ENCODE data around the gene BLOC1S4.
"Not testable (repeated sequence)": the region's sequence is repeated elsewhere in the genome, so short reads cannot be mapped to it uniquely, and the experiment has no call there.

BLOC1S4 gene

DNA sequence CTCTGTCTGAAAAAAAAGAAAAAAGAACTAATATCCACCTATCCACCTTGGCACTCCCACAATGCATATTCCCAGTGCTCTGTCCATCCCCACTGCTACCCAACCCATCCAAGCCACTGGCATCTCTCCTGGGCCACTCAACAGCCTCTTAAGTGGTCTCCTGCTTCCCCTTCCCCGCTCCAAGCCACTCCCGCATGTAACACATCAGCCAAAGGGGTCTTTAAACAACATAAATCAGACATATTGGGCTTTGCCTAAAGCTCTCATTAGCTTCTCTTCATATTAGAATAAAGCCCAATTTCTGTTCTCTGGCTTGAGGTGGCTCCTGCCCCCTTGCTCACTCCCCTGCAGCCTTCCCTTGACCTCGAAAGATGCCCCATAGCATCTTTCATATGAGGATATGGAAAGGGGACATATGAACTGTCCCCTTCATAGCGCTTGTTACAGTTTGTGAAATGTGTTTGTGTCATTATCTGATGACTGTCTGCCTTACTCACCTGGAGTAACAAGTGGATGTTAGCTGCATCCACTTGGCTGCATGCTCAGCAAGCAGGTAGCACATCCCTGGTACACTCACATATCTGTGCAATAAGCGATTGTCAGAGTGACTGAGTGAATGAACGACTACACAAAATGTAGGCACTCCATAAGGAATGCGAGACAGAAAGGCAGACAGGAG lies 3.1 kb downstream of the BLOC1S4 start:
- DNase-seq (ENCODE audit: low read depth in 2 of 2) = no peak

DNA sequence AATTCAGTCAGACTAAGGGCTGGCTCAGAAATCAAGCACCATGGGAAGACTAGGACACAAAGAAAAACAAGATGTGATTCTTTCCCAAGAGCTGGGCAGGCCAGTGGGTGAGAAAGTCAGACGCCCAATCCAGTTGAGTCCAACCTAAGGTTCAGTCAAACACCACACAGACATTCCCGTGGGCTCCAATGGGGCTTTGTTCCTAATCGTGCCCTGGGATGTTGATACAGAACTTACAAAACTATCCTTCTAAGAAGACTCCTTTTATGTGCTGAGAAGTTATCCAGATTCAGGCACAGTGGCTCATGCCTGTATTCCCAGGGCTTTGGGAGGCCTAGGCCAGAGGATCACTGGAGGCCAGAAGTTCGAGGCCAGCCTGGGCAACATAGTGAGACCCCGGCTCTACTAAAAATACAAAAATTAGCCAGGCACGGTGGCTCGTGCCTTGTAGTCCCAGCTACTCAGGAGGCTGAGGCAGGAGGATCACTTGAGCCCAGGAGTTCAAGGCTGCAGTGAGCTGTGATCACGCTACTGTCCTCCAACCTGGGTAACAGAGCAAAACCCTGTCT lies 3.7 kb downstream of the BLOC1S4 start:
- DNase-seq (ENCODE audit: low read depth in 2 of 2) = no peak

DNA sequence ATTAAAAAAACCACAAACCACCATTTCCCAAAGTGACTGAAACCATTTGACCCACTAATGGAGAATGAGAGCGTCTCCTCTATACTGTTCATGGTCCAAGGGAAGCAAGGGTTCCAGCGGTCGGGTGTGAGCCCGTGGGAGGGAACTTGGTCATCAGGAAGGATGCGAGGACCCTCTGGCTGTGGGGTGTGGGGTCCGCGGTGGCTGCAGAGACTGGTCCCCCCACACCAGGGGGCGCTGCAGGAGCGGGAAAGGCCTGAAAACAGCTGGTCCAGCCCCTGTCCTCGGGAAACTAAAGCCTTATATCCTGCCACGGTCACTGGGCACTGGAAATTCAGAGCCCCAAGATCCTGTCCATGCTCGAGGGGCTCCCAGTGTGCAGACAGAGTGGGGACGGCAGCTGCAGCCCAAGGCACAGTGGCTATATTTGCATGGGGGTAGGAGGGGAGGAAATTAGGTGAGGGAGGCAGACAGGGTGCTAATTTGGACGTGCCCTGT lies 4.3 kb downstream of the BLOC1S4 start:
- peak; percentile 64 to 69 for DNase-seq (ENCODE audit: low read depth in 2 of 2)

DNA sequence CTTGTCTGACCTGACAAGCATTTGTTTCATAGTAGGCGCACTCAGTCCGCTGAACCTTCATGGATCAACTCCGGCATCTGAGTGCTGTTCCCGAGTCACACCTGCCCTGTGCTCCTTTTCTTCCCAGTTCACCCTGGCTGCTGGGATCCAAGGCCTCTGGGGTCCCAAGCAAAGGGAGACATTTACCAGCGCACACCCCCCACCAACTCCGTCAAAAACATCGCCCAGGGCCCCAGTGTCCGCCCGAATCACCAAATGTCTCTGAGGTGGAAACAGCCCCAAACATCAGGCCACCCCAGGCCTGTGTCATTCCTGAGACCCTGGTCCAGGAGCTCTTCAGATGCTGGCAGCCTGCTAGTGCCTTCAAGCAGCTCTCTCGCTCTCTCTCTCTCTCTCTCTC lies 5.1 kb downstream of the BLOC1S4 start:
- no peak for DNase-seq (ENCODE audit: low read depth in 2 of 2)

- no peak for DNase-seq (ENCODE audit: low read depth in 2 of 2)
Measured at GRCh38 chr4:6722891-6723290, 6.9 kb downstream of the BLOC1S4 start.

DNA sequence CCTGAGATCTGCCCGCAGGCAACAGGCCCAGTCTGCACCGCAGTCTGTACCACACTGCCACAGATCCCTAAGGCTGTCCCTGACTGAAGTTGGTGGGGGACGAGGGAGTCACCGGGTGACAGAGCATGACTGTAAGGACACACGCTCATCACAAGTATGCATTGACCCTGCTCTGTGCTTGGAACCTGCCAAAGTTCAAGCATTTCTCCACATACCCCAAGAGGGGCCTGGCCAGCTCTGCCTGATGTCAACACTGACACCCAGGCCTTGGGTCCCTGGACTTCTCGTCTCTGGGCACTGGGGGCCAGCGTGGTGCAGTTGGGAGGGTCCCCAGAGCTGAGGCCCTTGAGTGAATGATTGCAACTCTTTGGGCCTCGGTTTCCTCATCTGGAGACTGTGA lies 7.9 kb downstream of the BLOC1S4 start:
- DNase-seq (ENCODE audit: low read depth in 2 of 2) = no peak

GRCh38 chr4:6724421-6725111 lies 8.6 kb downstream of the BLOC1S4 start:
- DNase-seq (ENCODE audit: low read depth in 2 of 2) = no peak

GRCh38 chr4:6725427-6725961 lies 9.5 kb downstream of the BLOC1S4 start:
- not testable (repeated sequence) for DNase-seq (ENCODE audit: low read depth in 2 of 2)

DNA sequence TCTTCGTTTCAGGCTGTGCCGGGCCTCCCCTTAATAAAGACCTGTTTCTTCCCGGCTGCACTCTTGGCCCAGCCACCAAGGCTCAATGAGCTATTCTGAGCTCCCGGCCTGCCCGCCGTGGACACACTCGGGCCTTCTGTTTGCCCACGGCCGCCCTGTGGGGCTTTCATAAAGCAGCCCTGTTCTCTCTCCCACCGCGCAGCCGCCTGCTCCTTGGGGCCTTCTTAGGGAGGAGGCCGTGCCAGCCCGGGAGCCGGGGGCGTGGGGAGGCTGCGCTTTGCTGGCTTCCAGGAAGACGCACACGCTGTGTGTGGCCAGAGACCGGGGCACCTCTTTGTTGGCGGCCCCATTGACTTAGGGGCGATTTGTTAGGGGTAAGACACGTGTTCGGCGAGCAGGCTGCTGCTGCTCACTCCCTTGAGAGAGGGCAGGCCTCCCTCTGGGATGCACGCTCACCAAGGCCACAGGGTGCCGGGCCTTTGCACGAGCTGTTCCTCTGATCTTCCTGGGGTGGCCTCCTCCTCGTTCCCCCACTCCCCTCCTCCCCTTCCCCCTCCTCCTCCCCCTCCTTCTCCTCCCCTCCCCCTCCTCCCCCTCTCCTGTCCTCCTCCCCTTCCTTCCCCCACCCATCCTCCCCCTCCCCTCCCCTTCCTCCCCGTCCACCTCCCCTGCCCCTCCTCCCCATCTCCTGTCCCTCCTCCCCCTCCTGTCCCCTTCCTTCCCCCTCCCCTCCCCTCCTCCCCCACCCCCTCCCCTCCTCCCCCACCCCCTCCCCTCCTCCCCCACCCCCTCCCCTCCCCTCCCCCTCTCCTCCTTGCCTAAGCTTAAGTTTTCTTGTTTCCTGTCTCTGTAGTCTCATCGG lies 11.3 kb downstream of the BLOC1S4 start:
- no peak for DNase-seq (ENCODE audit: low read depth in 2 of 2)

GRCh38 chr4:6727943-6728250 lies 11.9 kb downstream of the BLOC1S4 start:
- no peak for DNase-seq (ENCODE audit: low read depth in 2 of 2)

DNA sequence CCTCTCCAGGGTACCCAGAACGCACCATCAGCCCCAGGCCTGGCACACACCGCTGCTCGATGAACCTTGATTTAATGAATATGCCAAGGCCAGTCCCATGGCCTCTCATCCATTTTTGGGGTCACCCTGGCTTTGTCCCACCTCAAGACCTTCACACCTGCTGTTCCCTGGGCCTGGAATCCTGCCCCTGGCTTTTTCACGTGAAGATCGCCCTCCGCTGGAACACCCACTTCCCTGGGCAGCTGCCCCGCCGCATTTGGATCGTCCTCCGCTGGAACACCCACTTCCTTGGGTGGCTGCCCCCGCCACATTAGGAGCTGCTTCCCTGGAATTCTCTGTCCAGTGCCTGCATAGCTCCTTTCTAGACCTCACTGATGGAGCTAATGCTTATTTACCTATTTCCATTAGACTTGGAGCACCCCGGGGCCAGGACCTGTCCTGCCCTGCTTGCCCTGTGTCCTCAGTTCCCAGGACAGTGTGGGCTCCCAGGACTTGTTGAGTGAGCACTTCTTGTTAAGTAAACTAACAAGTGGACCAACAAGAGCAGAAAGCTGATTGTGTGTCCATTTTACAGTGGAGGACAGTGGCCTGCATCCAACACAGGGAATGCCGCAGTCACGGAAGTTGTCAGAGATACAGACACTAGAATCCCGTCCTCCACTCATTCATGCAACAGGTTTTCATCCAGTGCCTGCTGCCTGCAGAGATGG lies 12.5 kb downstream of the BLOC1S4 start:
- DNase-seq (ENCODE audit: low read depth in 2 of 2) = no peak

DNA sequence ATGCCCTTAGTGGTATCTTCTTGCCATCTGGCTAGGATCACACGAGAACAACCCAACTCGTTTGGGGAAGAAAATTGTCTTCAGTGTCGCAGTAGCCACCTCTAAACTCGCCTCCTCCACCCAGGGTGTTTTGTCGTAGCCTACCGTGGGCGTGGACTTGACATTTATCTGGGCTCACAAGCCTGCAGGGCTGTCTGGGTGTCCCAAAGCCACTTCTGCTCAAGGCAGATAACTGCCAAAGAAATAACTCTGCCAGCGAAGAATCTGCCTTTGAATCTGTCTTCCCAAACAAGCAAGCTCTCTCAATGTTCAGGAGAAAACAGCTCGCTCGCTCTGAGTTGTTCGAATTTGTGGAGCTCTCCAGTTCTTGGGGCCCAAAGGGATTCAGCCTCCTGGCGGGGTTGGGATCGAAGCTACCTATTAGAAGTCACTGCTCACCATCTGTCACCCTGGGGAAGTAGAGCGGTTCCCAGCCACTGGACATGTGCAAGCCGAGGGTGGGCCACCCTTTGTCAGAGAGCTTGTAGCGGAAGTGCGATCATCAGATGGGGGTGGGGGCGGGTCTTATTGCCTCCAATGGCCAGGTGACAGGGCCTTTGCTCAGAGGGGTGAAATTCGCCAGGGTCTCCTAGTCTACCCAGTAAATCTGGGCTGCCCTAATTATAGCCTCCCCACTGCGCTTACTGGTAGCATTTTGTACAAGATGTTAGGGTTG lies 14.8 kb downstream of the BLOC1S4 start:
- DNase-seq (ENCODE audit: low read depth in 2 of 2) = no peak

GRCh38 chr4:6731318-6731675 lies 15.3 kb downstream of the BLOC1S4 start:
- no peak for DNase-seq (ENCODE audit: low read depth in 2 of 2)

DNA sequence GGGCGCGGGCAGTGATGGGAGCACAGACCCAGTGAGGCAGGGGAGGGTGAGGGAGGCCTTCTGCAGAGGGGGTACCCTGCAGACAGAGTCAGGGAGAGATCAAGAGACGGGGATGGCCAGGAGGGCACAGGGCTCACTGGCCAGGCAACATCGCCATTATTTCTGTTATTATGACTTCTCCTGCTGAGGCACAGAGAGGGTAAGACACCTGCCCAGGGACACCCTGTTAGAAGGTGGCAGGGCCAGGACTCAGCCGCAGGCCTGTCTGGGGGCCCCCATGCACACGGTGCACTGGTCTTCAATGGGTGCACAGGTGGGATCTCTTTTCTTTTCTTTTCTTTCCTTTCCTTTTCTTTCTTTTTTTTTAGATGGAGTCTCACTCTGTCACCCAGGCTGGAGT lies 15.8 kb downstream of the BLOC1S4 start:
- DNase-seq (ENCODE audit: low read depth in 2 of 2) = no peak

- DNase-seq (ENCODE audit: low read depth in 2 of 2) = no peak
Measured at GRCh38 chr4:6732441-6733357, 16.7 kb downstream of the BLOC1S4 start.

DNA sequence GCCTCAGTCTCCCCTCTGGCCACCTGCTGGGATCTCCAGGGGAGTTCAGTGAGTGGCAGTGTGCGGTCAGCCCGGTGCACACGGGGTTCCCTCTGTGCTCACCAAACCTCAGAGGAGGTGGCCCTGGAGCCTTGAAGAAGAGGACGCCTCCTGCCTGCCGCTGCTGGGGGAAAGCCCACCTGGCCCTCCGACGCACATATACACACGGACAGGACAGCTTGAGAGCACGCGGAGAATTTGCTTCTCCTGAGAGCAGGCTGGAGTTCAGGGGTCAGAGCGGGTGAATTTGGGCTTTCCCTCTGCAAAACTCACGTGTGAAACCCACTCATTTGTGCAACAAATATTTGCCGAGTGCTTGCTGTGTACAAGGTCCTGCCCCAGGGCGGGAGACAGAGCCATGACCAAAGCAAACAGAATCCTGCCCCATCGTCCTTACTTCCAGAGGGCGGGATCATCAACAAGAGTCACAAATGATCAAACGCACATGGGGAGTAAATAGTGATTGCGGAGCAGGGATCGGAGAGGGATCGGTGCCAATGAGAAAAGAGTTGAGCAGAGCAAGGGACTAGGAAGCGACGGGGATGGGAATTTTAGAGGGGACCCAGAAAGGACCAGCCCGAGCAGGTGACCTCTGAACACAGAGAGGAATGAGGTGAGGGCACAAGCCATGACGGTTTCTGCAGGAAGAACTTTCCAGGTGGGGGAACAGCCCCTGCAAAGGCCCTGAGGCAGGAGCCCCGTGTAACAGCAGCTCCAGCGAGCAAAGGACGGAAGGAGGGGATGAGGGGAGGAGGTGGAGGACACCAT lies 17.6 kb downstream of the BLOC1S4 start:
- DNase-seq (ENCODE audit: low read depth in 2 of 2) = no peak

DNA sequence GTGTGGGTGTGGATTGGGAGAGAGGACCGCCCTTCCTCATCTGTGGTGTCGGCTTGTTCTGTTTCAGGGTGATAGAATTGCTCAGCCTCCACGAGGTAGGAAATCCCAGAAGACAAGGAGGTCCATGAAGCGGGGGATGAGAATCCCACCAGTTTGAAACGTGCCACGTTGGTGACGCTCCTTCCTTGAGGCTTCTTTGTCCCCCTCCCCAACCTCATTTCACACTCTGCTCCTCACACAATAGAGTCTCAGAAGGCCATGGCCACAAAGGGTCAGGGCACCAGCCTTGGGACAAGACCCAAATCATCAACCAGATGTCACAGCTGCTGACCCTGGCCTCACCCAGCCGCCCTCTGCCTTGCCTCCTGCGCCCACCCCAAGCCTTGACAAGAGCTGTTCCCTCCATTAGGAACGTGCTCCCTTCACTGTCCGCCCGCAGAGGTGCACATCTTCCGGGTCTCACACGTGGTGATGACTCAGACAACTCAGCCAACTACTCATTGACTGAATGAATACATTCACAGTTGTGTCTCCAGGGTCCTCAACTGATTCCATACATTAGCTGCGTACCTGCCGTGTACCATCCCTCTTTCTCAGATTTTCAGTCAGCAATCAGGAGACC lies 18.3 kb downstream of the BLOC1S4 start:
- no peak for DNase-seq (ENCODE audit: low read depth in 2 of 2)

- no peak for DNase-seq (ENCODE audit: low read depth in 2 of 2)
Measured at GRCh38 chr4:6739920-6740319, 23.9 kb downstream of the BLOC1S4 start.
